ENCODE data around the gene STK10.
"Not testable (repeated sequence)": the region's sequence is repeated elsewhere in the genome, so short reads cannot be mapped to it uniquely, and the experiment has no call there.

Gene STK10

DNA sequence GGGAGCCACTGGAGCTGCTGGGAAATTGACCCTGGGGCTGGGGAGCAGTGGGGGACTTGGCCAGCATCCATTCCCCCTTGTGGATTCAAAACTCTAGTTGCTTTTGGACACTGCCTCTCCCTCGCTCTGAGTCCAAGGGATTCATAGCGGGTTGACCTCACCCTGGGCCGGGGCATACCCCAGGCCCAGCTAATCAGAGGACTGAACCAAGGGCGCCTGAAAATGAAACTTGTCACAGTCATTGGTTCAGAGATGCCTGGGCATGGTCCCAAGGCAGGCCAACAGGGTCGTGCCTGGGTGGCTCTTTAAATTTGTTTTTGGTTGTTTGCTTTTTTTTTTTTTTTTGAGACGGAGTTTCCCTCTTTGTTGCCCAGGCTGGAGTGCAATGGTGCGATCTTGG, 22.6 kb downstream of the STK10 start:
- DNase-seq (ENCODE audit: low read depth in 2 of 2) = no peak

DNA sequence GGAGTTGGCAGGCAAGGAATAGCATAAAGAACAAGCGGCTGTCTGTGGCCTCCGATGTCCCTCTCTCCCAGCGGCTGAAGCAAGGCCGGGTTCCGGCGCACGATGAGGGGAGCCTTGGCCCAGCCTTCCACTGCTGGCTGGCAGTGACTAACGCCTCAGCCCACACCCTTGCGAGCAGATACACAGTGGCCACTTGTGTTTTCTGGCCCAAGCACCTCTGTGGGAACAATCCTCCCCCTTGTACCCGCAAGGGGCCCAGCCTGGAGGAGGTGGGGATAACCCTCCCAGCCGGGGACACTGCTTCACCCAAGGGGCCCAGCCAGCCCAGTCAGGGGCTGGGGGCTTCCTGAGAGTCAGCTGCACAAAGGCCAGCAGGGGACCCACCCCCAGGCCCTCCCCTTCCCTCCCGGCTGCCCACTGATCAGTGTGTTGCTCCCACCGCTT, 23.2 kb downstream of the STK10 start:
- DNase-seq (ENCODE audit: low read depth in 2 of 2) = no peak

DNA sequence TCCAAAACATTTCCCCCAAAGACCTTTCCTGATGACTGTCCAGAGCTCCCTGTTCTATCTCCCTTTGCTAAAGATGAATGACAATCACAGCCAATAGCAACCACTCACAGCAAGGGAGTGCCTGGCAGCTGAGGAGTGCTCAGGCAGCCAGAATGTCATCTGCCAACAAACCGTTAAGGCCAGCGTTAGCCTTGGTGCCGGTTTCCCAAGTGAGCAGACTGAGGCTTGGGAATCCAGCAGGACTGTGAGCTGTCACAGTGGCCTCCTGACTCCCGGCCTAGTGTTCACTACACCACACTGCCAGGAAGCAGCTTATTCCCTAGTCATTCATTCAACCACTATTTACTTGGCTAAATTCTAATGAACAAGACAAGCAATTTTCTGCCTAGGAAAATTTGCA, 24.7 kb downstream of the STK10 start:
- no peak for DNase-seq (ENCODE audit: low read depth in 2 of 2)

DNA sequence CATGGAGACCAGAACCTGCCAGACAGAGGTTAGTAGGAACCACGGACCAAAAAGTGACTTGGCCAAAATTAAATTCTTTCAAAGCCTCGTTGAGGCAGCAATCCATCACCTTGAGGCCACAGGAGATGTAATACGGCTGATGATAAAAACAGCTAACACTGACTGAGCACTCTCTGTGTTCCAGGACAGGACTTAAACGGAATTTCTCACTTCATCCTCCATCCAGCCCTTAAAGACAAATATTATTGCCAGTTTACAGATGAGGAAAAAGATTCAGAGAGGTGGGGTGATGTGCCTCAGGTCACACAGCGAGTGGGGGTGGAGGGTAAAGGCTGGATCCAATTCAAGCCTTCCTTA, 25.1 kb downstream of the STK10 start:
- DNase-seq (ENCODE audit: low read depth in 2 of 2) = no peak

DNA sequence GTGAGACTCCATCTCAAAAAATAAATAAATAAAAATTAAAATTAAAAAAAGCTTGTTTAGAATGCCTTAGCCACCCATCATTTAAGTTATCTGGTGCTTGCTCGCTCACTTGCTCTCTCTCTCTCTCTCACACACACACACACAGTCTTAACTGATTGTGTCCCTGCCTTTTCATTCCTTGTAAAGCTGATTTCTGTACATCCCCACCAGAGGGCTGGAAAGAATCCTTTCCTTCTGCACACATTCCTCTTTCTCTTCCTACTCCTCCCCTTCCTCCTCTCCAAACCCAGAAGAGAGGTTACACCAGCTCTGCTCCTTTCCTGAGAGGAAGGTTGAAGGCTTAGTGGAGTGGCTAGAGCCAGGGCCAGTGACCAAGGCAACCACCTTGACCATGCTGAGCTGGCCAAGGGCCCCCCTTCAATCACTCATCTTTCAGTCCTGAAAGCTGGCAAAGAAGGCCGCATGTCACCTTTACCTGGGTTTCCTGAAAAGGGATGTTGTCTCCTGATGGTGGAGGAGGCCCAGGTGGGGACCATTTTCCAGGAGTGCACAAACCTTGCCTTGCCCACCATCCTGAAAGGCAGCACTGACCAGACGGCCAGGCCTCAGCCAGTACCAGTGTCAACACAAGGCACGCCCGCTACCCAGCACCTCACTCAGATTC, 25.6 kb downstream of the STK10 start:
- no peak for DNase-seq (ENCODE audit: low read depth in 2 of 2)

DNA sequence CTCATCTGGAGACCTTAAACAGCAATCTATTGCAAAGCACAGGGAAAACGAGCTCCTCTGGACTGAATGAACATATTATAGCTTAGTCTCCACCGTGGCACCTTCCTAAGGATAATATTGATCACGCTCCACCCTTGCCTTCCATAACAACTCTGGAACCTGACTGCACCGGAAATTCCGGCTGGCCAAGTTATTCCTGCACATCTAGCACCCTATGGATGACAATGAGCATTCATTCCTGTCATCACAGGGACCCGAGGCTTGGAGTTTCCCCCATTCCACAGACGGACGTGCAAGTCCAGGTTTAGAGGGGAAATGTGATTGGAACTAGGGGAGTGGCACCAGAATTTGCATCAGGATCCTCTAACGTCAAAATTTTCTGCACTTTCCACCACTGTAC, 27.5 kb downstream of the STK10 start:
- DNase-seq (ENCODE audit: low read depth in 2 of 2) = no peak

DNA sequence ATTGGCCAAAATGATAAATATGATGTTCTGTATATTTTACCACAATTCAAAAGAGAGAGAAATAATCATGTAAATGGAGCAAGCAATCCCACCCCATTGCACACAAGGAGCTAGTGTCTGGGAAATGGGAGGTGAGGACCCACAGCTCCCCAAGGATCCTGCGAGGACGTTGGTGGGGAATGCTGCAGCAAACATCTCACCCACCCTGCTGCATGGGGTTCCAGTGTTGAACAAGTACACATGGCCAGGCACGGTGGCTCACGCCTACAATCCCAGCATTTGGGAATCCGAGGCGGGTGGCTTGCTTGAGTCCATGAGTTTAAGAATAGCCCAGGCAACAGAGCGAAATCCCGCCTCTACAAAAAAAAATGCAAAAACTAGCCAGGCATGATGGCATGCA, 29.0 kb downstream of the STK10 start:
- no peak for DNase-seq (ENCODE audit: low read depth in 2 of 2)

DNA sequence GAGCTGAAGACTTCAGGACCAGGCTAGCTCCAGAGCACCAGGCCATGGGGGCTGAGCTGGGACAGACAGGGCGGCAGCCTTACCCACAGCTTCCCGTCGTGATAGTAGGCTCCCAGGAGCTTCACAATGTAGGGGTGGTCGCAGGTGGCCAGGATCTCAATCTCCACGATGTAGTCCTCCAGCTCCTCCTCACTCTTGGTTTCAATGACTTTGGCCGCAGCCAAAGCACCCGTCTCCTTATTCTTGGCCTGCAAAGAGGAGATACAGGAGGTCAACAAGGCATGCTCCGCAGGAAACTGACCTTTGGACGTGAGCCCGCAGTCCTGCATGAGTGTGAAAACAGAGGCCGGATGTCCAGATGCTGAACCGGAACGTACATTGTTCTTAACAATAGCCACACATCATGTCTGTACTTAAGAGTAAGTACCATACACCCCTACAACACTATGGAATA, 31.5 kb downstream of the STK10 start:
- DNase-seq (ENCODE audit: low read depth in 2 of 2) = no peak

DNA sequence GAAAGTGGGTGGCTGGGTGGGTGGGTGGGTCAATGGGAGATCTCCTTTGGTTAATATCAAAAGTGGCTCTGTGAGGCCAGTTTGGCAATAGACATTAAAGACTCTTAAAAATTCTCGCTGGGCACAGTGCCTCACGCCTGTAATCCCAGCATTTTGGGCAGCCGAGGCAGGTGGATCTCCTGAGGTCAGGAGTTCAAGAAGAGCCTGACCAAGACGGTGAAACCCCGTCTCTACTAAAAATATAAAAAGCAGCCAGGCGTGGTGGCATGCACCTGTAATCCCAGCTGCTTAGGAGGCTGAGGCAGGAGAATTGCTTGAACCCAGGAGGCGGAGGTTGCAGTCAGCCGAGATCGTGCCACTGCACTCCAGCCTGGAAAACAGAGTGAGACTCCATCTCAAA, 32.9 kb downstream of the STK10 start:
- DNase-seq (ENCODE audit: low read depth in 2 of 2) = not testable (repeated sequence)

DNA sequence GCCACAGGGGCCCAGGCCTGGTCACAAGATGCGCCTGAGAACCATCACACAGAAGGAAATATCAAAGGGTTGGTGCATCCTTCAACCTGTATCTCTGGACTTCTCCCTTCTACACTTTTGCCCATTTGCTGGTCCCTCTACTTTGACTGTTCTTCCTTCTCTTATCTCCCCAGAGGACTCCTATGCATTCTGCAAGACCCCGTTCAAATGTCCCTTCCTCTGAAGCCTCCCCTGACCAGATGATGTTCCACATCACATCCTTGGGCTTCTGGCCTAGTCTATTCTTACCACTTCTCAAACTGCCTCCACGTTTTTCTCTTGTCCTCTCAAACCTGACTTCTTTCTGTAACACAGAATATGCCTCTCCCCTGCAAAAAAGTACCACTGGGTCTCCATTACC, 34.3 kb downstream of the STK10 start:
- DNase-seq (ENCODE audit: low read depth in 2 of 2) = no peak

DNA sequence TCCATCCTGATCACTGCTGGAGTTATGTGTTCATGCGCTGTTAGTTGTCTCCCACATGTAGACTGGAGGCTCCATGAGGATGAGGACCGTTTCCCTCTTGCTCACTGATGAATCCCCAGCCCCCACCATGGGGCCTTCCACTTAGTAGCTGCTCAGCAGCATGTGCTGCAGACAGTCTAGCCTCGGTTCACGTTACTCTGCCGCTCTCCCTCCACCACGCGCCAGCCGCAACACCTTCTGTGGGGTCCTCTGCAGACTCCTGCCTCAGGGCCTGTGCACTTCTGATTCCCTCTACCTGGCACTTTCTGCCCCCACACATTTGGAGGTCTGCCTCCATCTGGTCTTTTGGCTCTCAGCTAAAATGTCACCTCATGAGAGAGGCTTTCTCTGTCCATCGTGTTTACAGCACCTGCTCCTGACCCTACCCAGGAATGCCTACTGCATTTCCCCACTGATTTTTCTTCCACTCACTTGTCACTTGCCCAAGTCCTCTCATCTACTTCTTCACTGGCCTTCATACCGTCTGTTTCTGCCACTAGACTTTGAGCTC, 36.3 kb downstream of the STK10 start:
- DNase-seq (ENCODE audit: low read depth in 2 of 2) = no peak

DNA sequence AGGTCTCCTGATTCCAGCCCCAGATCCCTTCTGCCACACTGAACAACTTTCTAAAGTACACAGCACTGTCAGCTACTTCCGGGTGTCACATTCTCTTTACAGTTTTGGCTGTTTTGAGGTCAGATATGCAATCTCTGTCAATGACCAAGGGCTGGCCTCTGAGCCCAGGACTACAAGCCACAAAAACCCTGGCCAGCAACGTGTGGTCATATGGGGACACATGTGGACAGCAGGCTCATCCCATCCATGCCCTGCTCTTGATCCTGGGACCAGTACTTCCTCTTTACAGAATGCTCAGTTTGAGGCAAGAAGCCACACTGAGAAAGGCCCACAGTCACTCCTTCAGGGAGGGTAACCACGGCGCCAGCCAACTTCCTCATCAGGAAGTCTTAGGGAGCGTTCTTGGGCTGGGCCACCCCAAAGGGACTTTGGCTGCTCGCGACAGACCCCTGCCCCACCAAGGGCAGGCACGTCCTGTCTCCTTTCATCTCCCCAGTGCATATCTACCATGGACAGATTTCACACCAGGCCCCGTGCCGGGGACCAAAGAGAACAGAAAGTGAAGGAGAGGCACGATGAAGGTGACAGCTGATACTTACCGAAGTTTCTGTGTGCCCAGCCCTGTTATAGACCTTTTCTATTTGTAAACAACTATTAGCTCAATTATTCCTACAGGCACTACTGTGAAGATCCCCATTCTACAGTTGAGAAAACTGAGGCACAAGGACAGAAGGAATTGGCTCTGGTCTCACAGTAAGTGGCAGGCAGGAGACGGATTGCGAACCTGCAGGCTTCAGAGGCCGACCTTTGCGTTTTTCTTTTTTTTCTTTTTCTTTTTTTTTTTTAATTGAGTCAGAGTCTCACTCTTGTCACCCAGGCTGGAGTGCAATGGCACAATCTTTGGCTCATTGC, 37.3 kb downstream of the STK10 start:
- no peak for DNase-seq (ENCODE audit: low read depth in 2 of 2)

DNA sequence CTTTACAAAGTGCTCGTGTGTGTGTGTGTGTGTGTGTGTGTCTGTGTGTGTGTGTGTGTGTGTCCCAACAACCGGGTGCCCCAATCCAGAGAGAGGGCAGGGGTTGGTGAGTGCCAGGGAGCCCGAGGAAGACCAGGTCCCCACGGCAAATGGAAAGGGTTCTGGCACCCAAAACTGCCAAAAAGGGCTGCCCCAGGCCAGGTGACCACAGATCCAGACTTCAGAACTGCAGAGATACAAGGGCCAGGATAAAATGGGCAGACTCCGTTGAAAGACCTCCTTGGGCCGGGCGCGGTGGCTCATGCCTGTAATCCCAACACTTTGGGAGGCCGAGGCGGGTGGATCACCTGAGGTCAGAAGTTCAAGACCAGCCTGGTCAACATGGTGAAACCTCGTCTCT, 38.5 kb downstream of the STK10 start:
- not testable (repeated sequence) for DNase-seq (ENCODE audit: low read depth in 2 of 2)

DNA sequence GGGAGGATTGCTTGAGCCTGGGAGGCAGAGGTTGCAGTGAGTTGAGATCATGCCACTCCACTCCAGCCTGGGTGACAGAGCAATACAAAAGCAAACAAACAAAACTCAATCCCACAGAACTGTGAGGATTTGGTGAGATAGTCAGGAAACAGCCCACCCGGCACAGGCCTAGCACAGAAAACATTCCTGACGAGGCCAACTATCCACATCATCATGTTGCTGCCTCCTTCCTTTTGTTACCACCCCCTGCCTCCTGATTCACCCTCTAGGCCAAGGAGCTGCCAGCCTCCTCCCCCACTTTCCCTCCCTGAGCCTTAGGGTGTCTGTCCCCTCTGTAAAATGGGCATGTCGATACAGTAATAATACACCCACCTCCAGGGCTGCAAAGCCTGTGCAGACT, 39.0 kb downstream of the STK10 start:
- no peak for DNase-seq (ENCODE audit: low read depth in 2 of 2)

DNA sequence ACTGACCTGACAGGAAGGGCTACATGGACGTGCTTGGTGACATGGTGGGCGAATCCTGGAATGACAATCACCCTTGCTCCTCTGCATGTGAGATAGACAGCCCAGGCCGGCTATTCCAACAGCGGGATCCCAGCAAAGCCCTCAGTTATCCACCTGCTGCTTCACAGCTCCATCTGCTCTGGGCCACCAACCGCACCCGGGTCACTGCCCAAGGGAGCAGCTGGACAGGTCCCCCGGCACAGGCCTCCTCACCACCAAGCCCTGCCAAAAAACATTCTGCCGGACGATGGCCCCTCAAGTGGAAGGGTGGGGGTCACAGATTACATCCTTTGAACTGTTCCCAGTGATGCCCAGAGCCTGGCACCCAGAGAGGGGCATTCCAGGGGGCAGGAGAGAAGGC, 39.6 kb downstream of the STK10 start:
- DNase-seq (ENCODE audit: low read depth in 2 of 2) = no peak

DNA sequence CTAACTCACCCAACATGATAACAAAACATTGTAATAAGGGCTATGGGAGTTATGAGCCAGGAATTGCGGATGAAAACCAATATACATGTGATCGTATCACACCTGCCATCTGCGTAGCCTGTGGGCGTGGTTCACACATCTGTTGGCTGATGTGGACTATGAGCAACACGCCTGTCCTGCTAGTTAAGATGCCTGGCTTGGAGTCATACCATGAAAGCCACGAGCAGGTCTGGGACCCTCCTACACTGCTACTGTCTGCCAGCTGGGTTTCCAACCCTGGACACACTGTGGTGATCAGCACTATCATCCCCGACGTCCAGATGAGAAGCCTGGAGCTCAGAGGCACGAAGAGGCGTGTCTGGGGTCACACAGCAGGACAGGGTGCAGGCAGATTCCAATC, 40.2 kb downstream of the STK10 start:
- no peak for DNase-seq (ENCODE audit: low read depth in 2 of 2)

DNA sequence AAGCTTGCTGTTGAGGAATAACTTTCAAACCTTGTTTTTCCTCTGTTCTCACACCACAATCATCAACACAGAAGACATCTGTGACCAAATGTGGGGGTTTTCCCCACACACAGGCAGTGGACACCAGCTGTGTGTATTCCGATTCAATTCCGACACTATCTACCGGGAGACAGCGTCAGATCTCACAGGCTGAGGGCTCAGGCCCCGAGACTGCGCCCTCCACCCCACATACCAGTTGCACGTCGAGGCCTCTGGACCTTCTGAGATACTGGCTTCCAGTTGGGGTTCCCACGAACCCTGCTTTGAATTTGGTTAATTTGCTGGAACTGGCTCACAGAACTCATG, 41.3 kb downstream of the STK10 start:
- DNase-seq (ENCODE audit: low read depth in 2 of 2) = no peak

DNA sequence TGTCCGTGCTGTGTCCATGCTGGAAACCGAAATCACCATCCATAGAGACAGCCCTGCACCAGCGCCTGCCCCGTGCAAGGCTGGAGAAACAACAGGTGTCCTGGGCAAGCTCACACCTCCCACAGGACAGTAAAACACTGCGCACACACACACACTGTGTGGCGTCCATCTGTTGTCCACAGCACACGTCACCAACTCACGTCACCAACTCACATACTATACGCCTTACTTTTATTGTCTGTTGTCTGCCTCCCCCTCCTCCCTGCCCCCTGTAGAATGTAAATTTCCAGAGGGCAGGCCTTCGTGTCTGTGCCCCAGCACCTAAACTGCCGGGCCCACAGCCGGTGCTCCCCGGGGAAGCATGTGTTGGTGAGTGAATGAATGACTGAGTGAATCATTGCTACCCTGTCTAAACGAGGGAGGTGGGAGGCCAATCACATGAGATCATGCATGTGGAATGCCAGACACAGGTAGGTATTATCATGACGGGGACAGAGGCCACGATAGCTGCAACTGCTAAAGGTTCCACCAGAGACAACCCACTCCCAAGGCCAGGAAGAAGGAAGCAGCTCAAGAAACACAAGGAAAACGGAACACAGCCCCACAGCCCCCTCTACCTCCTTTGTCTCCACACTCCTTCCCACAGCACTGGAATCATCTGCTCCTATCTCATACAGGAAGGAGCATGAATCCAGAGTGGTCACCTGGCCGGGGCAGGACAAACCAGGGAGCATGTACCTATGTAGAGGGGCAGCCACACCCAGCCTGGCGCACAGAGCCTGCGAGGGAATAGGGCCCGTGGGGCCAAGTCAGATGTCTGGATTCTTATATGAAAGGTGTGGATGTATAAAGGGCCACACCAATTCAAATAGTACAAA, 41.9 kb downstream of the STK10 start:
- no peak for DNase-seq (ENCODE audit: low read depth in 2 of 2)

DNA sequence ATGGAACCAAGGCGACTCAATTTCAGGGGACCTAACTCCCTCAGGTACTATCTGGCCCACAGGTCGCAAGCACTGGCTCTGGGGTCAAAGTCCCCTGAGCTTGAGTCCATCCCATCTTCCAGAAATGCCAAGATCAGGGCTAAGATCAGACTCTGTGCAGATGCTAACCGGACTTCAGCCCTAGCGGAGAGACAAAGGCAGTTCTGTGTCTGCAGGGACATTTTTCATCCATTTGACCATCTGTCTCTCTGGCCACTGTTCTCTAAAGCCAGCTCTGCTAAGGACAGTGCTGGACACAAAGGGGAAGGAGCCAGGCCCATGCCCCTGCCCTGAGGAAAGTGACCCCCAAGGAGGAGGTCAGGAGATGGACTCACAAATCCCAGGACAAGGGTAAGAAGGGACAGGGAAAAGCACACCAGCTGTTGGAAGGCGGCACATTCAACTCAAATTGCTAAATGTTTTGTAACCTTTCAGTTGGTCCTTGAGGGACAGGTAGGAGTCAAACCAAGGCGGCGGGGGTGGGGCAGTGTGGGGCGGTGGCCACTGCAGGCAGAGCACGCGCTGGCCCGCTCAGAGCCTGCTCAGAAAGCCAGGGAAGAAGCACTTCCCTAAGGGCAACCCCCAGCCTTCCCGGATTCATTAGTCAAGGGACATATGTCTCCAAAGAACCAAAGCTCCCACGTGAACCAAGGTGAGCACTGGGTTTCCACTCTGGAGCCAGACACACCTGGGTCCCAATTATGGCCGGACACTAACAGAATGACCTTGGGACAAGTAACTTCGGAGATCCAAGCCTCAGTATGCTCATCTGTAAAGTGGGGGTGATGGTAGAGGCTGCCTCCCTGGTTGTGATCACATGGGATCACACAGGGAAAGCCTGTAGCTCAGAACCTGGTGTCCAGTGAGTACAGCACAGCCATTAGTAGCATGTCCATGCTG, 42.8 kb downstream of the STK10 start:
- no peak for DNase-seq (ENCODE audit: low read depth in 2 of 2)

DNA sequence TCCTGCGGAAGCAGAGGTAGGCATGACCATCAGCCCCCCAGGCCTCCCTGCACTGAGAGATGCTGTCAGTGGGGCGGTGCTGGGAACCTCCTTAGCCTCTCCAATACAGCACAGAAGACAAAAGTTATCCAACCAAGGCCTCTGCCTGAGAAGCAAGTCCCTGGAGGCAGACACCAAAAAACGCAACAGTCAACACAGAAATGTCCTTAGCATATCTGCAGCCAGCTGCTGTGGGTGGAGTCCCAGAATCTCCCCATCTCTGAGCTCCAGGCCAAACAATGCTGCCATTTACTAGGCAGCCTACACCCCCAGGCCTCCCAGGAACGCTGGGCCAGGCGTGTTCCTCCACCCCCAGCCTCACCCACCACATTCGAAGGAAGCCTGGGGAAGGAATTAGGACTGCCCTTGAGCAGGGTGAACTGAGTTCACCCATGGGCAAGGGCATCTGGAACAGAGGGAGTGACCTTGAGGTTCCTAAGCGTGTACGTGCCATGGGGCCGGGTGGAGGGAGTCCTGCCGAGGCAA, 43.7 kb downstream of the STK10 start:
- no peak for DNase-seq (ENCODE audit: low read depth in 2 of 2)

DNA sequence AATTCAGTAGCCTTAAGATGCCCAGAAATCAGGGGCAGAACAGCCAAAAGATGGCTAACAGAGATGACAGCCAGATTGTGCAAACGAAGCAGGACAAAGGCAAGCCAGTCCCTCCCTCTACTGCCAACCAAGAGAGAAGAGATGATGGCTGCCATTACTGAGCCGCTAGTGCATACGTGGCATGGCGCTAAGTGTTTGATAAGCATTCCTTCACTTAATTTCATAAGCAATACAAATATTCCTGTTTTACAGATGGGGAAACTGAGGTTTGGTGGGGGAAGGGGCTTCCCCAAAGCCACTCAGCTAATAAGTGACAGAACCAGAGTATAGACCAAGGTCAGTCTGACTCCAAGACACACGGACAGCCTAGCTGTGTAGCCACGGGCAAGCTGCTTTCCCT, 44.1 kb downstream of the STK10 start:
- DNase-seq (ENCODE audit: low read depth in 2 of 2) = no peak

All from stimulated activated CD8-positive, alpha-beta memory T cell treated with anti-CD3 and anti-CD28 coated beads, Interleukin-15, amount 100 ng/mL, for 4 hours (primary cell).